ENCODE data around the gene GRIN2C. TPM values are rescaled to one million over a fixed set of nuclear protein-coding genes. Genes with fewer than 3 reads are reported as not detected.

Gene GRIN2C
- total RNA-seq, 2 donors from 2014 or later = 25.2 to 38.8 TPM

- no peak for DNase-seq
- ATAC-seq = no peak
- intact Hi-C loops (cut with DNase I) = no loop called here
These were observed 45.2 kb downstream of the GRIN2C start for GRCh38 chr17:74814453-74814852.

GRCh38 chr17:74812109-74813009 lies 47.3 kb downstream of the GRIN2C start:
- DNase-seq (no peak), ATAC-seq (peak; percentile 26 to 77)
- intact Hi-C loops (cut with DNase I) = no loop called here

DNA sequence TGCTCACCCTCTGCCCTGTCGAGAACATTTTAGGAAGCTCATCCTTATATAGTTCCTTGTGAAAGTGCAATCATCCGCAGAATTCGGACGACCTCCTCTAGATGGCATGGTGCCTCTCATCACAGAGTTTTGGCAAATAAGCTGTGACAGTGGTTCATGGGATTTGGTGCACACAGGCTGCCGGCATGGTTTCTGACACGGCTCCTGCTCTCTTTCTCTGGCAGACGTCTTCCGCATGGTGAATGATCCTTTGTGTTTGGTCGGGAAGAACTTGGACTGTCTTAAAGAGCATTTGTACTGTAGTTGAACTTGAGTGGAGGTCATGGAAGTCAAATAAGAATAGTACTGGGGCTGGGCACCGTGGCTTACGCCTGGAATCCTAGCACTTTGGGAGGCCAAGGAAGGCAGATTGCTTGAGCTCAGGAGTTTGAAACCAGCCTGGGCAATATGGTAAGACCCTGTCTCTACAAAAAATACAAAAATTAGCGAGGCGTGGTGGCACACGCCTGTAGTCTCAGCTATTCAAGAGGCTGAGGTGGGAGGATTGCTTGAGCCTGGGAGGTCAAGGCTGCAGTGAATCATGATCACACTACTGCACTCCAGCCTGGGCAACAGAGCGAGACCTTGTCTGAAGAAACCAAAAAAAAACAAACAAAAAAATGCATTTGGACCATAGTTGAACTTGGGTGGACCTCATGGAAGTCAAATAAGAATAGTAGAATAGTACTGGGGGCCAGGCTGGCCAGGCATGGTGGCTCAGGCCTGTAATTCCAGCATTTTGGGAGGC lies 48.8 kb downstream of the GRIN2C start:
- intact Hi-C loops (cut with DNase I) = no loop called here
- ATAC-seq (peak in 1 of 2 donors; percentile 4), DNase-seq (no peak)

DNA sequence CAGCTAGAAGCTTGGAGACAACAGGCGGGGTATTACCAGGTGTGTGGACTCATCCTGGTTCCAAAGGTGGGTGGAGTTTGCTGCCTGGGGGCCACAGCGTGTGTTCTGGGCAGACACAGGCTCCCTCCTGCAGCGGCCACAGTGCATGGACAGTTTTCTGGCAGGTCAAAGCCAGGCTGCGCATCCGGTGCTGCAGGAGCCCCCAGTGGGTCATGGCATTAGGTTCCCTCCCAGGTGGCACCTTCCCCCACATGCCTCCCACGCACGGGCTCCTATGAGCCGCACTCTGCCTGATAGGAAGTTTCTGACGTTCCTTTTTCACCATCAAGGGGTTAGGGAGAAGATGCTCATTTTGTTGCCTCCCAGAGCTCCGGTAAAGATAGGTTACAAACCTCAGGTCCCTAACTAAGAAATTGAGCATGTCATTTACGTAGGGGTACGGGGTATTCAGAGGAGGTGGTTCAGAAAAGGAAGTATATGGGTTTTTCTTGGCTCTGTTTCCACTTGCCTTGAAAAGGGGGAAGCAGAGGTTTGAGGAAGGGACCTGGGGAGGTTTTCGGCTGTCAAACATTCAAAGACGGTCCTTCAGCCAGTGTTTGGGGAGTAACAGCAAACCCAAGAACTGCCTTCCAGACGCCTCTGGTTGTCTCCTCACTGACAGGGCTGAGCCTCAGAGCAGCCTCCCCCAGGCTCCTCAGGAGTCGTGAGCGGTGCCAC lies 50.8 kb downstream of the GRIN2C start:
- intact Hi-C loops (cut with DNase I) = loop anchor here in 1 of 2 donors (5.0 kb wide), 1 partner anchor 48 kb away; the partner anchor contains the start of gene GRIN2C
- ATAC-seq (no peak), DNase-seq (no peak)

- no peak for ATAC-seq
- no peak for DNase-seq
- intact Hi-C loops (cut with DNase I) = loop anchor here in 1 of 2 donors (5.0 kb wide), 1 partner anchor 49 kb away; the partner anchor contains the start of gene GRIN2C
These were observed 51.8 kb downstream of the GRIN2C start for GRCh38 chr17:74807925-74808324.

GRCh38 chr17:74807441-74807840 lies 52.2 kb downstream of the GRIN2C start:
- intact Hi-C loops (cut with DNase I) = loop anchor here in 1 of 2 donors (5.0 kb wide), 1 partner anchor 50 kb away; the partner anchor contains the start of gene GRIN2C
- no peak for DNase-seq
- ATAC-seq = no peak

DNA sequence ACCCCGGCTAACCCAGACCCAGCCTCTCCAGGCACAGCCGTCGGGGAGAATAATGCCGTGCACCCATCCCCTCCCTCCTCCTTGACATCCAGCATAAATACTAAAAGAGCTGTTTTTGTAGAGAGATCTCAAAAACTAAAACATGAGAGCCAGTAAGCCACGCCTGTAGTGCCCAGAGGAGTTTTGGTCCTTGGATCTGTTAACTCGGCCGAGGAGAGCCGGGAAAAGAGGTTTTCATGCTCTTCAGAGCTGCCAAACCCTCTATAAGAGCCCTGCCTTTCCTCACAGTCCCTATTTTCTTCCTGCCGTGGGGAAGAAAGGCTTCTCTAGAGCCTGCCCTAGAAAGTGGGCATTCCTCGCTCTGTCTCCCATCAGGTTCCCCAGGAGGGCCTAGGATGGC lies 53.4 kb downstream of the GRIN2C start:
- no peak for DNase-seq
- no peak for ATAC-seq
- intact Hi-C loops (cut with DNase I) = loop anchor here in 1 of 2 donors (5.0 kb wide), 1 partner anchor 51 kb away; the partner anchor contains the start of gene GRIN2C

GRCh38 chr17:74805591-74805991 lies 54.1 kb downstream of the GRIN2C start:
- intact Hi-C loops (cut with DNase I) = loop anchor here in 1 of 2 donors (5.0 kb wide), 1 partner anchor 52 kb away; the partner anchor contains the start of gene GRIN2C
- ATAC-seq (peak; percentile 64 to 69), DNase-seq (peak; percentile 55)

- intact Hi-C loops (cut with DNase I) = loop anchor here in 1 of 2 donors (5.0 kb wide), 1 partner anchor 53 kb away; the partner anchor contains the start of gene GRIN2C
- DNase-seq (no peak), ATAC-seq (no peak)
These were observed 55.0 kb downstream of the GRIN2C start for GRCh38 chr17:74804683-74805082.

DNA sequence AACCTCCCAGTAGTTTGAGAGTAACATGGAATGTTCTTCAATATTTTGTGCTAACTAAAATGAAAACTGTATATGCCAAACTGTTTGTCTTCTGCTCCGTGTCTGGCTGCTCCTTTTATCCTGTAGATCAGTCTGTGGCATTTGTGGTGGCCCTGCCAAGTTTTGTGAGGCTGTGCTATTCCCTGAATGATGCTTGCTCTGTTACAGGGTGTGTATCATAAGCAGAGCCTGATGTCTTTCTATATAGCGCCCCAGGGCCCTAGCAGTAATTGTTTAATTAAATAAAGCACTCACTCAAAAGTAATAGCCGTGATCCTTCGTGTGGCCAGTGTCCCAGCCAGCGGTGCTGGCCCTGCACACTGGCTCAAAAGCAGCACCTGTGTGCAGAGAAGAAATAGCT lies 55.7 kb downstream of the GRIN2C start:
- no peak for ATAC-seq

GRCh38 chr17:74803388-74803930 lies 56.2 kb downstream of the GRIN2C start:
- DNase-seq = no peak
- intact Hi-C loops (cut with DNase I) = no loop called here
- ATAC-seq = no peak

More for the DNA sequence above, 55.7 kb downstream of the GRIN2C start:
- intact Hi-C loops (cut with DNase I) = no loop called here
- DNase-seq = no peak

DNA sequence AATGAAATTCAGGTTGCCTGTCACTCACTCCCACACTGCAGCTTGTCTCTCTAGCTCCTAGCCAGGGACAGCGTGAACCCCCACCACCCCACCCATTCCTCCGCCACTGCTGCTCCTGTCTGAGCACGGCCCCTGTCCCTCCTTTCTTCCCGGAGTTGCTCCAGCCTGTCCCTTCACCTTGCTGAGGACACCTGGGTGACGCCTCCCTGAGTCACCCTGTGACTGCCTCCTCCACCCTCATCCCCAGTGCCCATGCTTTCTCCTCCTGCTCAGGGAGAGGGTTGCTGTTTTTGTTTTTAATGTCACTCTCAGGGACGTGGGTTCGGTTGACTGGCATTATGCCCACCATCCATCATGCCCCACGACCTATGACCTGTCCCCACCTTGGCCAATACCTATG lies 57.8 kb downstream of the GRIN2C start:
- intact Hi-C loops (cut with DNase I) = no loop called here
- no peak for ATAC-seq

DNA sequence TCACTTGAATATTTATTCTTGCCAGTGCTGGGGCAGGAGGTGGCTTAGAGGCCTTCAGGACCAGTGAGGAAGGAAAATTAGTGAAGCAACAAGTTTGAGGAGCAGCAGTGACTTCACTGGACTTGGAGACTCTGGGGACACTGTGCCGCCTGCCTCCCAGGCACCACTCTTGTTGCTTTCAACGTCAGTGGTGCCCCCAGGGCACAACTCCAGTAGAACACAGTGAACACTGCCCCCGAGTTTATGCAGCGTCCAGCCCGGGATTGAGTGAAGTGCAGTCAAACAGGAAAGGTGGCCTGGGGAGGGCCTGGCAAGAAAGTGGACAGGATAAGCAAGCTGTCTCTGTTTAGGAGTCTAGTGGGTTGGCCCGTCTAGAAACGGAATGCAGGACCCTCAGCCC lies 59.2 kb downstream of the GRIN2C start:
- DNase-seq = no peak
- no peak for ATAC-seq
- intact Hi-C loops (cut with DNase I) = no loop called here

More for the DNA sequence above, 57.8 kb downstream of the GRIN2C start:
- DNase-seq = no peak

GRCh38 chr17:74799097-74799496 lies 60.6 kb downstream of the GRIN2C start:
- intact Hi-C loops (cut with DNase I) = loop anchor here (10.0 kb wide), 1 partner anchor 156 kb away; no protein-coding TSS in a partner anchor
- no peak for ATAC-seq
- DNase-seq = no peak

GRCh38 chr17:74798239-74798707 lies 61.4 kb downstream of the GRIN2C start:
- DNase-seq = no peak
- ATAC-seq = no peak
- intact Hi-C loops (cut with DNase I) = loop anchor here (10.0 kb wide), 1 partner anchor 157 kb away; no protein-coding TSS in a partner anchor

DNA sequence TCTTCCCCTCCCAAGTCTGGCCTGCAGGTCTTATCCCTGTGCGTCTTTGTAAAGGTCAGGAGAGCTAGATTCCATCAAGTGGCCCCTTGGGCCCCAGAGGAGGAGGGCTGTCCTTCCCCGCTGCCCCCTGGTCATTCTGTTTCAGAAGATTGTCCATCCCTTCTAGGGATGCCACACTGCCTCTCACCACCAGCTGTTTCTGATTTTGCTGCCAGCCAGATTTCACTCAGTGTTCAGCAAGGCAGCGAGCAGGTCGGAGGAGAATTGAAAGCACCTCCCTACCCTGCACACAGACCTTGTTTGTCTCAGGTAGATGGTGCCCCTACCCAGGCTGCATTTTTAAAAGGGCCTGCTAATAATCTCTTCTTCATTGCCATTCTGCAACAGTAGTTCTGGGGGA lies 61.9 kb downstream of the GRIN2C start:
- DNase-seq (no peak), ATAC-seq (no peak)
- intact Hi-C loops (cut with DNase I) = loop anchor here (10.0 kb wide), 1 partner anchor 157 kb away; no protein-coding TSS in a partner anchor

DNA sequence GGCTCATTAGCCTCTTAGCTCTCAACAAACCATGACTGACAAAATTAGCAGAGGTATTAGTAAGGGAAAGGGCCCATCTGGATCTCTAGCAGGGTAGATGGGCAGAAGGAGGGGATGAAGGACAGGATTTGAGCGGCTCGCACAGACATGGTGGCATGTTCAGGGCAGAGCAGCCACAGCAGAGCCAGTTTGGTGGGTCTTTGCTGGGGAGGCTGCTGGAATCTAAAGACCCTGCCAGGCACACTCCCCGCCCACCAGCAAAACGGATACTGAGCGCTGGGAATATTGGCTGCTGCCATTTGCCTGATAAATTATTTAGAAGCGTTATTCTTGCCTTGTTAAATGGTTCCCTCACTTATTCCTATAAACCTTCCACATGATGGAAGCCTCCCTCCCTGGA lies 62.8 kb downstream of the GRIN2C start:
- ATAC-seq = no peak
- DNase-seq = no peak
- intact Hi-C loops (cut with DNase I) = loop anchor here (10.0 kb wide), 1 partner anchor 158 kb away; no protein-coding TSS in a partner anchor

- DNase-seq = no peak
- intact Hi-C loops (cut with DNase I) = loop anchor here (10.0 kb wide), 1 partner anchor 159 kb away; no protein-coding TSS in a partner anchor
- ATAC-seq = no peak
These were observed 63.5 kb downstream of the GRIN2C start for GRCh38 chr17:74796211-74796610.
